Testis (tissue), 2 donors: ENCODE results near the gene NME2.

Experiments
- POLR2A ChIP-seq: fragments of 450-650 bp; IDR thresholded peaks from one replicate; pipeline ENCODE4 v1.6.1; 2017; ENCODE audit warnings: antibody characterized with exemption, mild to moderate bottlenecking, moderate library complexity
- TF ChIP-seq, protein P1 (sequence below), 3 experiments: fragments of 450-650 bp in 2 of 3; fragments of 200-600 bp in 1 of 3; sonication (generic) in 1 of 3; IDR thresholded peaks; one replicate each; pipeline ENCODE4 v1.5.1; 2016 to 2019; ENCODE audit warnings: antibody characterized with exemption in 3 of 3, mild to moderate bottlenecking in 2 of 3, moderate library complexity in 1 of 3

DNA sequence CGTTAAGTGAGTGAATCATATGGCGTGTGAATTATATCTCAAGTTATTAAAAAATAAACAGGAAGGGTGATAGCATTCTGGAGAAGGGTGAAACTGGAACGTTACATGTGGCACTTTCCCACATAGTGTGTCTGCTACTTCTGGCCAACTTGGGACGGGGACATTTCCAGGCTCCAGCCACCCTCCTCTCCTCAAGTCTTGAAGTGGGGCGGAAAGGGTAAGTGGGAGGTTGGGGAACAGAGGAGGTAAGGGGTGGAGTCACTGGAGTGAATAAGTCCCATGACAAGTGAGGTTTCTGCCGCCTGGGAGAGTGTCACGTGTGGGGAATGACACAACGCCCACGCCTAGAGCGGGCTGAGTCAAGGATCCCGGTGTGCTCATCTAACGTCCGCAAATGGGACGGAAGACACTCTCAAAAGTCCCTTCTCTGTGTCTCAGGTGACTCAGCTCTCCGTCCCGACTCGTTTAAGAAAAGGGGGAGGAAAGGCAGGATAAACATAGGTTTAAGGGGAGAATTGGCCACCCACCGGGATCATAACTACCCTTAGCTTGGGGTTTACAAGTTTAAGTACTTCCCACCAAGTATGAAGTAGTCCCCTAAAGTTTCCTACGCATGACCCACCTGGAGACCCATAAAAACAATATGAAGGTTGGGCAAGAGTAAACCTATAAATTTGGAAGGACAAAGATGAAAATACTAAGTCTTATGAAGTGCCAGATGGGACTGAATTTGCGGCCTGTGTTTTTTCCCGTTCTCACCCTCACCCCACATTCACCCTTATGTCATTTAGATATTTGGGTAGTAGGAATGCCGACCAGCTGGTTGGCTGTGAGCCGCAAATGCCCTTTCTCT, 44.4 kb upstream of the NME2 start:
- peak; percentile 58 for TF ChIP-seq POLR2A
- TF ChIP-seq, protein P1, sequence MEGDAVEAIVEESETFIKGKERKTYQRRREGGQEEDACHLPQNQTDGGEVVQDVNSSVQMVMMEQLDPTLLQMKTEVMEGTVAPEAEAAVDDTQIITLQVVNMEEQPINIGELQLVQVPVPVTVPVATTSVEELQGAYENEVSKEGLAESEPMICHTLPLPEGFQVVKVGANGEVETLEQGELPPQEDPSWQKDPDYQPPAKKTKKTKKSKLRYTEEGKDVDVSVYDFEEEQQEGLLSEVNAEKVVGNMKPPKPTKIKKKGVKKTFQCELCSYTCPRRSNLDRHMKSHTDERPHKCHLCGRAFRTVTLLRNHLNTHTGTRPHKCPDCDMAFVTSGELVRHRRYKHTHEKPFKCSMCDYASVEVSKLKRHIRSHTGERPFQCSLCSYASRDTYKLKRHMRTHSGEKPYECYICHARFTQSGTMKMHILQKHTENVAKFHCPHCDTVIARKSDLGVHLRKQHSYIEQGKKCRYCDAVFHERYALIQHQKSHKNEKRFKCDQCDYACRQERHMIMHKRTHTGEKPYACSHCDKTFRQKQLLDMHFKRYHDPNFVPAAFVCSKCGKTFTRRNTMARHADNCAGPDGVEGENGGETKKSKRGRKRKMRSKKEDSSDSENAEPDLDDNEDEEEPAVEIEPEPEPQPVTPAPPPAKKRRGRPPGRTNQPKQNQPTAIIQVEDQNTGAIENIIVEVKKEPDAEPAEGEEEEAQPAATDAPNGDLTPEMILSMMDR (IDR thresholded peaks at IDR 0.05) = no peak
